Measurements from ENCODE around the gene MRTFA.

Gene MRTFA

DNA sequence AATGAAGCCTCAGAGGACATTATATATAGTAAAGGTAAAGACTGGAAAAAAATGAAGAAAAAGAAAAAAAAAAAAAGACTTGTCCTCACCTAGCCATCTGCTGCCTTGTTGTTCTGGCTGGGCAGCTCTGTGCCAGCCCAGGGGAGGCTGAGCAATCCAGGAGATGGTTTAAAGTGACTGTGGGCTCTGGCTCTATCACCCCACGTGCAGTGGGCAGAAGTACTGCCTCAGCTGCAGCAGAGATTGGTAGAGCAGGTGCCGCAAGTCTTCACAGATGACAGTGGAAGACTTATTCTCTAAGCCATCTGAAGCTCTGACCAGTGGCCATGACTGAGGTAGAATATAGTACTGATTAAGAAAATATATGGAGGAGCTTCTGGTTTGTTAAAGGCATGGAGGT lies 203.9 kb downstream of the MRTFA start:
- TF ChIP-seq, protein P1, sequence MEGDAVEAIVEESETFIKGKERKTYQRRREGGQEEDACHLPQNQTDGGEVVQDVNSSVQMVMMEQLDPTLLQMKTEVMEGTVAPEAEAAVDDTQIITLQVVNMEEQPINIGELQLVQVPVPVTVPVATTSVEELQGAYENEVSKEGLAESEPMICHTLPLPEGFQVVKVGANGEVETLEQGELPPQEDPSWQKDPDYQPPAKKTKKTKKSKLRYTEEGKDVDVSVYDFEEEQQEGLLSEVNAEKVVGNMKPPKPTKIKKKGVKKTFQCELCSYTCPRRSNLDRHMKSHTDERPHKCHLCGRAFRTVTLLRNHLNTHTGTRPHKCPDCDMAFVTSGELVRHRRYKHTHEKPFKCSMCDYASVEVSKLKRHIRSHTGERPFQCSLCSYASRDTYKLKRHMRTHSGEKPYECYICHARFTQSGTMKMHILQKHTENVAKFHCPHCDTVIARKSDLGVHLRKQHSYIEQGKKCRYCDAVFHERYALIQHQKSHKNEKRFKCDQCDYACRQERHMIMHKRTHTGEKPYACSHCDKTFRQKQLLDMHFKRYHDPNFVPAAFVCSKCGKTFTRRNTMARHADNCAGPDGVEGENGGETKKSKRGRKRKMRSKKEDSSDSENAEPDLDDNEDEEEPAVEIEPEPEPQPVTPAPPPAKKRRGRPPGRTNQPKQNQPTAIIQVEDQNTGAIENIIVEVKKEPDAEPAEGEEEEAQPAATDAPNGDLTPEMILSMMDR (IDR thresholded peaks at IDR 0.05; ENCODE audit: low read depth, low read length), result no peak
- in situ Hi-C loops (cut with HindIII; ENCODE audit: low sequenced_read_pairs), result no loop called here
- DNase-seq (ENCODE audit: low read depth, low spot score), result no peak
- no peak overlapping the region for H3K4me3 ChIP-seq (ENCODE audit: low read depth, low read length)

DNA sequence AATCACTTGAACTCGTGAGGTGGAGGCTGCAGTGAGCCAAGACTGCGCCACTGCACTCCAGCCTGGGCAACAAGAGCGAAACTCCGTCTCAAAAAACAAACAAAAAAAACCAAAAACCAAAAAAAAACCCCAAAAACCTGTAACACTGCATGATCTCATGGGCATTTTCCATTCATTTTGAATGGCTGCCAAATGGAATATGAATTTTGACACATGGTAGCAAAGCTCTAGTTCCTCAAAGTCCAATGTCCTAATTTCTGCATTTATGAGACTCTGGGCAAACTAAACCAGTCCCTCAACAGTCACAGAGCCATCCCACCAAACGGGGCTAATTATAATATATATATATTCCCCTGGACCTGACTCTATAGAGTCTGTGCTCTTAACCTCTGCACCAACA lies 204.4 kb downstream of the MRTFA start:
- no peak for DNase-seq (ENCODE audit: low read depth, low spot score)
- TF ChIP-seq, protein P1 (IDR thresholded peaks at IDR 0.05; ENCODE audit: low read depth, low read length), result no peak
- no peak overlapping the region for H3K4me3 ChIP-seq (ENCODE audit: low read depth, low read length)
- in situ Hi-C loops (cut with HindIII; ENCODE audit: low sequenced_read_pairs), result no loop called here

DNA sequence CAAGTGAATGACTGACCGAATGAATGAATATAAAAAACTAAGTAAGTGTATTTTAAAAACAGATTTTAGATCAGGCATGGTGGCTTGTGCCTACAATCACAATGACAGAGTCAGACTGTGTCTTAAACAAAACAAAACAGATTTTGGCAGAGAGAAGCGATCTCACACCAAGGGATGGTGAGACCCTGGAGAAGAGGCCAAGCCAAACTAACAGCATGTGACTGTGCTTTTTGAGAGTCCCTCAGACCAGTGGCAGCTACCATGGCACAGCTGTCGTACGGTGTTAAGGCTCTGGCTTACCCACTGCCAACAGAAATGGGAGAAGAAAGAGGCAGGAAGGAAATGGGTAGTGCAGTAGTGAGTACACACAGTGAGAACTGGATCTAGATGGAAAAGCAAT lies 205.5 kb downstream of the MRTFA start:
- TF ChIP-seq, protein P1 (IDR thresholded peaks at IDR 0.05; ENCODE audit: low read depth, low read length), result no peak
- no peak for DNase-seq (ENCODE audit: low read depth, low spot score)
- no peak overlapping the region for H3K4me3 ChIP-seq (ENCODE audit: low read depth, low read length)
- in situ Hi-C loops (cut with HindIII; ENCODE audit: low sequenced_read_pairs), result no loop called here

DNA sequence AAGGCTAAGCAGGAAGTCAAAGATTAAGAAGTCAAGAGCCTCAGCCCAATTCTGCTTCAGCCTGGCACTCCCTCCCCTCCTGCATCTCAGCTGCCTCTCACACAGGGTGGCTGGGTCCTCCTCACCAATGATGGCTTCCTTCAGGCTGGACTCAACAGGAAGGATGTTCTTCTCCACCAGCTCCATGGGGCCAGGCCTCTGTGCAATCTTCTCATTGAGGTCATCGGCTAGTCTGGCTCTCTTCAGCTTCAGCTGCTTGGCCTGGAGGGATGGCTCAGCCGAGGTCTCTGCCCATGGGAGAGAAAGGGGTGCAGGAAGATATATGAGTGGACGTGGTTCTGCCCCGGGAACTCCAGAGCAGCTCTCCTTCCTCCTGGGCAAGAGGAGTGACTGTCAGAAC lies 207.0 kb downstream of the MRTFA start:
- TF ChIP-seq, protein P1 (IDR thresholded peaks at IDR 0.05; ENCODE audit: low read depth, low read length), result no peak

DNA sequence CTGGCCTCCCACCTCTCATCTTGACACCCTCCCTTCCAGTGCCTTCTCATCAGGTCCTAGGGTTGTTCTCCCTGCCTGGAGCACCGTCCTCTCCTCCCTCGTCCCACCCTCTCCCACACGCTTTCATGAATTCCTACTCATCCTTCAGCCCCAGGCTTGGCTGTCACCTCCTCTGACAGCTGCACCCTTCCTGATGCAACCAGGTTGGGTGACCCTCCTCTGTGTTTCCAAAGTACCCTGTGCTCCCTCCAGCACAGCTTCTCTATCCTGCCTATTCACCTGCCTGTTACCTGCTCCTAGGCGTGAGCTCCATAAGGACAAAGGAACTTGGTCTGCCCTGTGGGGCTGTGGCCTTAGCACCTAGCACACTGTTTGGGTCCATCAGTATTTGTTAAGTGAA lies 207.7 kb downstream of the MRTFA start:
- no peak for DNase-seq (ENCODE audit: low read depth, low spot score)
- TF ChIP-seq, protein P1 (IDR thresholded peaks at IDR 0.05; ENCODE audit: low read depth, low read length), result no peak
- in situ Hi-C loops (cut with HindIII; ENCODE audit: low sequenced_read_pairs), result no loop called here
- H3K4me3 ChIP-seq (ENCODE audit: low read depth, low read length), result no peak overlapping the region

More for the DNA sequence above, 207.0 kb downstream of the MRTFA start:
- no peak overlapping the region for H3K4me3 ChIP-seq (ENCODE audit: low read depth, low read length)
- in situ Hi-C loops (cut with HindIII; ENCODE audit: low sequenced_read_pairs), result no loop called here
- no peak for DNase-seq (ENCODE audit: low read depth, low spot score)

DNA sequence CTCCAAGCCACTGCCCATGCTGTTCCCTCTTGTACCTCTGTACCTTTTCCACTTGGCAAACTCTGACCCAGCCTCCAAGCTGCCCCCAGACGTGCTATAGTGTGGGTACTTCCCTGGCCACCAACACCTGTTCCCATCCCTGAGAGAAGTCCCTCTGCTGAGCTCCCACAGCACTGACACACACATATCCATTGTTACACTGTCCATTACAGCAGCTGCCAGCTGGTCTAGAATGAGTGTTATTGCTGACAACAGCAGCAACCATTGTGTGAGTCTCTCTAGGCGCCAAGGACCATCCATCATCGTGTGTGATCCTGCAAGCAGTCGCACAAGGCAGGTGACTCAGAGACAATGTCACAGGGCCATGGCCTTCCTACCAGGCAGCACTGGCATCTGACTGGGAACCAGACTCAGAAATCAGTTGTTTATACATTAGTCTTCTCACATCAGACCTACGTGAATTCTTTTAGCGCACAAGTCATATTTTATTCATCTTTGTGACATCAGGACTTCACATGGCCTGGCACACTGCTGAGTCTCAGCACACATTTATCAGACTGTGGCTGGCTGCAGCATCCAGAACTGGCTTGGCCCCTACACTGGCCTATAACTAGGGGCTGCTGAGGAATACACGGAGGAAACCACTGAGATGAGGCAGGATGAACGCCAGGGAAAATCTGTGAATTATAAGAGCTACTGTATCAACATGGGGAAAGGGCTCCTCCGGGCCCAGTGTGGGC lies 209.8 kb downstream of the MRTFA start:
- no peak overlapping the region for H3K4me3 ChIP-seq (ENCODE audit: low read depth, low read length)
- TF ChIP-seq, protein P1 (IDR thresholded peaks at IDR 0.05; ENCODE audit: low read depth, low read length), result no peak
- in situ Hi-C loops (cut with HindIII; ENCODE audit: low sequenced_read_pairs), result no loop called here
- DNase-seq (ENCODE audit: low read depth, low spot score), result peak; percentile 61

Data from astrocyte of the spinal cord (primary cell).